ENCODE results near the gene KIAA0825. TPM values are rescaled to one million over a fixed set of nuclear protein-coding genes. Genes with fewer than 3 reads are reported as not detected.

KIAA0825 gene
- total RNA-seq, 1 donor from 2014 or later: 5.8 TPM

- no peak overlapping the region for H3K4me3 Mint-ChIP-seq (ENCODE audit: low read depth)
- DNase-seq (ENCODE audit: low spot score, unreplicated experiment): no peak
- H3K27me3 Mint-ChIP-seq: peaks cover 17% of the 10 kb centered on the region
- no peaks in the 10 kb centered on the region for H3K36me3 Mint-ChIP-seq (ENCODE audit: insufficient read depth)
- peaks cover 2% of the 10 kb centered on the region for H3K4me1 Mint-ChIP-seq (ENCODE audit: low read depth)
- H3K9me3 Mint-ChIP-seq (ENCODE audit: low read depth): no peaks in the 10 kb centered on the region
- no peak overlapping the region for H3K27ac Mint-ChIP-seq
- TF ChIP-seq CTCF (IDR thresholded peaks at IDR 0.05; ENCODE audit: unreplicated experiment): no peak
Observed at GRCh38 chr5:94212476-94212875, 405.9 kb downstream of the KIAA0825 start.

GRCh38 chr5:94209774-94210355 lies 408.5 kb downstream of the KIAA0825 start:
- no peak for DNase-seq (ENCODE audit: low spot score, unreplicated experiment)
- H3K9me3 Mint-ChIP-seq (ENCODE audit: low read depth): no peaks in the 10 kb centered on the region
- H3K4me3 Mint-ChIP-seq (ENCODE audit: low read depth): no peak overlapping the region
- peaks cover 2% of the 10 kb centered on the region for H3K4me1 Mint-ChIP-seq (ENCODE audit: low read depth)
- no peak for TF ChIP-seq CTCF (IDR thresholded peaks at IDR 0.05; ENCODE audit: unreplicated experiment)
- no peaks in the 10 kb centered on the region for H3K36me3 Mint-ChIP-seq (ENCODE audit: insufficient read depth)
- no peak overlapping the region for H3K27ac Mint-ChIP-seq
- H3K27me3 Mint-ChIP-seq: peaks cover 14% of the 10 kb centered on the region

GRCh38 chr5:94209272-94209671 lies 409.1 kb downstream of the KIAA0825 start:
- H3K27ac Mint-ChIP-seq: no peak overlapping the region
- peaks cover 13% of the 10 kb centered on the region for H3K27me3 Mint-ChIP-seq
- no peak for TF ChIP-seq CTCF (IDR thresholded peaks at IDR 0.05; ENCODE audit: unreplicated experiment)
- no peaks in the 10 kb centered on the region for H3K36me3 Mint-ChIP-seq (ENCODE audit: insufficient read depth)
- H3K9me3 Mint-ChIP-seq (ENCODE audit: low read depth): no peaks in the 10 kb centered on the region
- H3K4me1 Mint-ChIP-seq (ENCODE audit: low read depth): peaks cover 2% of the 10 kb centered on the region
- no peak for DNase-seq (ENCODE audit: low spot score, unreplicated experiment)
- no peak overlapping the region for H3K4me3 Mint-ChIP-seq (ENCODE audit: low read depth)

- Mint-ChIP-seq H3K27me3 (peaks cover 22% of the 10 kb centered on the region), H3K36me3 (ENCODE audit: insufficient read depth) (no peaks in the 10 kb centered on the region), H3K4me3 (ENCODE audit: low read depth) (no peak overlapping the region), H3K9me3 (ENCODE audit: low read depth) (no peaks in the 10 kb centered on the region), H3K27ac (no peak overlapping the region), H3K4me1 (ENCODE audit: low read depth) (no peaks in the 10 kb centered on the region)
- TF ChIP-seq CTCF (IDR thresholded peaks at IDR 0.05; ENCODE audit: unreplicated experiment): no peak
- no peak for DNase-seq (ENCODE audit: low spot score, unreplicated experiment)
Observed at GRCh38 chr5:94199566-94199965, 418.8 kb downstream of the KIAA0825 start.

- Mint-ChIP-seq H3K36me3 (ENCODE audit: insufficient read depth) (no peaks in the 10 kb centered on the region), H3K4me1 (ENCODE audit: low read depth) (peaks cover 1% of the 10 kb centered on the region)
Observed at GRCh38 chr5:94197970-94198369, 420.4 kb downstream of the KIAA0825 start.

More at GRCh38 chr5:94197970-94198369, 420.4 kb downstream of the KIAA0825 start:
- Mint-ChIP-seq H3K9me3 (ENCODE audit: low read depth) (no peaks in the 10 kb centered on the region), H3K27ac (no peak overlapping the region), H3K27me3 (peaks cover 30% of the 10 kb centered on the region), H3K4me3 (ENCODE audit: low read depth) (no peak overlapping the region)
- TF ChIP-seq CTCF (IDR thresholded peaks at IDR 0.05; ENCODE audit: unreplicated experiment): no peak
- DNase-seq (ENCODE audit: low spot score, unreplicated experiment): no peak

All from progenitor cell of endocrine pancreas (in vitro differentiated cells).